Esophagus muscularis mucosa (tissue), 4 donors: Measurements from ENCODE around the gene MAPK11.

Experiments used
- EP300 ChIP-seq: sonication (generic); formaldehyde crosslinking; IDR thresholded peaks from one replicate; pipeline ENCODE4 v1.6.1; 2017; ENCODE audit warnings: antibody characterized with exemption
- POLR2A ChIP-seq: fragments of 450-650 bp; IDR thresholded peaks from one replicate; pipeline ENCODE4 v1.6.1; 2017; ENCODE audit warnings: antibody characterized with exemption, moderate library complexity, mild to moderate bottlenecking, low read depth
- POLR2AphosphoS5 ChIP-seq, 2 donors: sonication (generic); formaldehyde crosslinking; IDR thresholded peaks; one replicate each; pipeline ENCODE4 v1.6.1; 2017; ENCODE audit warnings: antibody characterized with exemption in 2 of 2
- TF ChIP-seq, protein P1 (sequence below), 3 experiments: fragments of 200-600 bp in 2 of 3; fragments of 450-650 bp in 1 of 3; sonication (generic) in 2 of 3; IDR thresholded peaks; one replicate each; pipeline ENCODE4 v1.5.1; 2017 to 2019; ENCODE audit warnings: antibody characterized with exemption in 3 of 3, mild to moderate bottlenecking in 2 of 3, moderate library complexity in 1 of 3

DNA sequence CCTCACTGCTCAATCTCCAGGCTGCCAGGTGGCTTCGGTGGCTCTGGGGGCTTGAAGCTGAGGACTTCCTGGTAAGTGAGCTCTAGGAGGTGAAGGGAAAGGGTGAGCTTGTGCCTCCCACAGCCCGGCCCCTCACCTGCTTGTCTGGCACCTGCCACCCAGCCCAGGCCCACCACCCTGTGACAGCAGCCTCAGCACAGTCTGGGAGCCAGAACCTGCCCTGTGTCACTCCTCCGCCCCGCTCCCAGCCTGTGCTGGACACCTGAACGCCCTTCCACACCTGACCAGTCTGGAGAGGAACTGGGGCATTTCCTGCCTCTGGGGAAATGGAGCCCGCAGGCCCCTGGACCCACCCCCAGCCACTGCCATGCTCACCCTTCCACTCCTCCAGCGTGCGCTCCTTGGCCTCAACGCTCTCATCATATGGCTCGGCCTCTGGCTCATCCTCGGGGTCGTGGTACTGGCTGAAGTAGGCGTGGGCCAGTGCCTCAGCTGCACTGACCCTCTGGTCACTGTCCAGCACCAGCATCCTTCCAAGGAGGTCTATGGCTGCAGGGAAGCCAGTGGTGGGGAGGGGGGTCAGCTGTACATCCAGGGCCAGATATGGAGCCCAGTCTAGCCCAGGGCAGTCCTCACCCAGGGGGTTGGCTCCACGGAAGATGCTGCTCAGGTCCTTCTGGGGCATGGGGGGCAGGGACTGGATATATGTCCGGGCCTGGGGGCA is 5.1 kb downstream of the MAPK11 start:
- TF ChIP-seq POLR2AphosphoS5 (IDR thresholded peaks at IDR 0.05), result no peak
- TF ChIP-seq POLR2A, result no peak
- TF ChIP-seq, protein P1, sequence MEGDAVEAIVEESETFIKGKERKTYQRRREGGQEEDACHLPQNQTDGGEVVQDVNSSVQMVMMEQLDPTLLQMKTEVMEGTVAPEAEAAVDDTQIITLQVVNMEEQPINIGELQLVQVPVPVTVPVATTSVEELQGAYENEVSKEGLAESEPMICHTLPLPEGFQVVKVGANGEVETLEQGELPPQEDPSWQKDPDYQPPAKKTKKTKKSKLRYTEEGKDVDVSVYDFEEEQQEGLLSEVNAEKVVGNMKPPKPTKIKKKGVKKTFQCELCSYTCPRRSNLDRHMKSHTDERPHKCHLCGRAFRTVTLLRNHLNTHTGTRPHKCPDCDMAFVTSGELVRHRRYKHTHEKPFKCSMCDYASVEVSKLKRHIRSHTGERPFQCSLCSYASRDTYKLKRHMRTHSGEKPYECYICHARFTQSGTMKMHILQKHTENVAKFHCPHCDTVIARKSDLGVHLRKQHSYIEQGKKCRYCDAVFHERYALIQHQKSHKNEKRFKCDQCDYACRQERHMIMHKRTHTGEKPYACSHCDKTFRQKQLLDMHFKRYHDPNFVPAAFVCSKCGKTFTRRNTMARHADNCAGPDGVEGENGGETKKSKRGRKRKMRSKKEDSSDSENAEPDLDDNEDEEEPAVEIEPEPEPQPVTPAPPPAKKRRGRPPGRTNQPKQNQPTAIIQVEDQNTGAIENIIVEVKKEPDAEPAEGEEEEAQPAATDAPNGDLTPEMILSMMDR (IDR thresholded peaks at IDR 0.05), result no peak
- TF ChIP-seq EP300, result no peak
